K562 (cell line): ENCODE data around the gene MRPS31. TPM values are rescaled to one million over a fixed set of nuclear protein-coding genes. Genes with fewer than 3 reads are reported as not detected.

Experiments
- AFF1 ChIP-seq, 2 experiments: fragments of 450-650 bp; IDR thresholded peaks; 2 replicates each; pipeline ENCODE4 v1.6.1; 2018; ENCODE audit warnings: mild to moderate bottlenecking in 2 of 2, low read depth in 1 of 2; ENCODE audit not compliant: partially characterized antibody in 2 of 2
- ERF ChIP-seq: fragments of 450-650 bp; formaldehyde crosslinking; IDR thresholded peaks from 2 replicates; pipeline ENCODE4 v1.4.0; 2020; ENCODE audit warnings: mild to moderate bottlenecking, mixed read lengths
- GTF2F1 ChIP-seq: IDR thresholded peaks from 2 replicates; pipeline ENCODE4 v1.6.1; 2011; ENCODE audit warnings: low read depth, low read length, improper control_type of control experiment
- HMG20A ChIP-seq: fragments of 450-650 bp; formaldehyde crosslinking; conservative IDR thresholded peaks from 2 replicates; pipeline ENCODE4 v1.4.0; 2020; ENCODE audit warnings: mild to moderate bottlenecking, mixed read lengths
- HMG20B ChIP-seq: fragments of 250-450 bp; sonication (Bioruptor Pico); IDR thresholded peaks from 2 replicates; pipeline ENCODE4 v1.5.0; 2021; ENCODE audit warnings: mild to moderate bottlenecking
- HOXB6 ChIP-seq: fragments of 250-450 bp; sonication (Bioruptor Pico); IDR thresholded peaks from 2 replicates; pipeline ENCODE4 v1.5.1; 2022; ENCODE audit warnings: mild to moderate bottlenecking, borderline replicate concordance
- NFRKB ChIP-seq: fragments of 450-650 bp; IDR thresholded peaks from 2 replicates; pipeline ENCODE4 v1.6.1; 2016; ENCODE audit warnings: low read depth
- NFYB ChIP-seq: IDR thresholded peaks from 2 replicates; pipeline ENCODE4 v1.6.1; 2011; ENCODE audit warnings: mild to moderate bottlenecking, moderate library complexity; ENCODE audit not compliant: insufficient read length; ENCODE audit errors: extremely low read depth
- PURB ChIP-seq: sonication (generic); formaldehyde crosslinking; IDR thresholded peaks from 2 replicates; pipeline ENCODE4 v1.9.0; 2021; ENCODE audit warnings: low read depth, mild to moderate bottlenecking, missing genetic modification reagents
- RNF219 ChIP-seq: fragments of 250-450 bp; sonication (Bioruptor Pico); IDR thresholded peaks from 2 replicates; pipeline ENCODE4 v1.5.0; 2022; ENCODE audit warnings: mild to moderate bottlenecking
- SMARCB1 ChIP-seq: IDR thresholded peaks from 2 replicates; pipeline ENCODE4 v1.6.1; 2011; ENCODE audit warnings: improper control_type of control experiment, low read depth; ENCODE audit not compliant: insufficient read length
- TCF7L2 ChIP-seq: fragments of 150-350 bp; IDR thresholded peaks from 2 replicates; pipeline ENCODE4 v1.6.1; 2016; ENCODE audit warnings: low read depth, mild to moderate bottlenecking, low read length, moderate library complexity
- USF1 ChIP-seq: sonication (generic); formaldehyde crosslinking; IDR thresholded peaks from 2 replicates; pipeline ENCODE4 v1.9.0; 2022; ENCODE audit warnings: mild to moderate bottlenecking, missing genetic modification reagents
- ZC3H8 ChIP-seq: fragments of 450-650 bp; IDR thresholded peaks from 2 replicates; pipeline ENCODE4 v1.6.1; 2017
- ZEB2 ChIP-seq: fragments of 450-650 bp; IDR thresholded peaks from 2 replicates; pipeline ENCODE4 v1.6.1; 2016
- ZKSCAN1 ChIP-seq: fragments of 150-350 bp; IDR thresholded peaks from 2 replicates; pipeline ENCODE4 v1.6.1; 2016; ENCODE audit warnings: low read depth, low read length
- ZNF23 ChIP-seq: fragments of 250-450 bp; sonication (Bioruptor Pico); IDR thresholded peaks from 2 replicates; pipeline ENCODE4 v1.4.0; 2020; ENCODE audit warnings: mild to moderate bottlenecking
- ZNF655 ChIP-seq: fragments of 250-450 bp; sonication (Bioruptor Pico); IDR thresholded peaks from 2 replicates; pipeline ENCODE4 v1.5.0; 2021
- ZNF707 ChIP-seq: fragments of 250-450 bp; sonication (Bioruptor Pico); conservative IDR thresholded peaks from 2 replicates; pipeline ENCODE4 v1.8.0; 2022; ENCODE audit warnings: inconsistent platforms, mild to moderate bottlenecking, moderate library complexity
- polyA plus RNA-seq, 8 experiments: library from polyadenylated mRNA; depleted of rRNA in 4 of 8; stranded (reverse) in 5 of 8; unstranded in 3 of 8; fragments of >200 nt; fragmentation: Nextera tagmentation in 2 of 8; fragmentation: Illumina TruSeq in 1 of 8; extraction: Ambion mirVana in 2 of 8; extraction: Trizol in 1 of 8; gene quantifications; 2 replicates each; pipeline versions ENCODE4 v1.2.1 to v1.2.3, GENCODE V29; 2011 to 2014; ENCODE audit warnings: inconsistent platforms in 1 of 8, missing spikeins in 1 of 8
- total RNA-seq, 7 experiments: library from RNA; depleted of rRNA in 6 of 7; stranded (reverse); fragments of >200 nt in 6 of 7; fragmentation: Illumina TruSeq in 2 of 7; extraction: Trizol in 2 of 7; gene quantifications; 2 replicates each; pipeline versions ENCODE4 v1.2.1 to v1.2.3, GENCODE V29; 2011 to 2021; ENCODE audit warnings: low replicate concordance in 1 of 7

Gene MRPS31
- total and polyA plus RNA-seq, 9 of the 15 experiments (the other 6 are each of a cell fraction or from before 2014, with no cell fraction given) = 20.3 to 57.8 (median 37.1) TPM

GRCh38 chr13:40770934-40771618 lies at the start of gene MRPS31 (continued):
- TF ChIP-seq RNF219 (CRISPR knock-in tag) (no peak), PURB (CRISPR knock-in tag) (no peak), ZNF655 (CRISPR knock-in tag) (no peak), AFF1 (IDR thresholded peaks at IDR 0.05; ENCODE audit: low read depth in 1 of 2, partially characterized antibody in 2 of 2) (no peak), HMG20A (no peak), ZNF23 (CRISPR knock-in tag) (no peak), HMG20B (no peak), SMARCB1 (no peak), TCF7L2 (no peak), ZNF707 (CRISPR knock-in tag) (no peak), USF1 (no peak), ZEB2 (peak; percentile 98), ERF (CRISPR knock-in tag) (0 out of 2 replicates have a peak, but pooled peaks have one; percentile 18), ZC3H8 (no peak), NFYB (no peak), ZKSCAN1 (peak; percentile 68; the same call in 1 of the 2 replicates), NFRKB (no peak), HOXB6 (CRISPR knock-in tag) (no peak), GTF2F1 (no peak)
